Breast epithelium (tissue), 4 donors: Measurements from ENCODE around the gene ATG7. TPM values are rescaled to one million over a fixed set of nuclear protein-coding genes. Genes with fewer than 3 reads are reported as not detected.

ENCODE experiments used
- DNase-seq, 2 donors: peaks; one replicate each; pipeline ENCODE4 v3.0.0-alpha.2; 2019; ENCODE audit warnings: low spot score in 2 of 2
- H3K27ac ChIP-seq, 2 donors: fragments of 200-600 bp; sonication (generic) in 1 of 2; one replicate each; pipeline ENCODE4 v1.5.1; 2016 to 2019; ENCODE audit warnings: mild to moderate bottlenecking in 1 of 2
- H3K27me3 ChIP-seq, 2 donors: fragments of 200-600 bp; sonication (generic) in 1 of 2; one replicate each; pipeline versions ENCODE4 v1.5.1 to v1.6.0; 2017 to 2019; ENCODE audit warnings: control low read depth in 1 of 2, mild to moderate bottlenecking in 1 of 2
- H3K36me3 ChIP-seq: fragments of 200-600 bp; one replicate; pipeline ENCODE4 v1.5.1; 2019
- H3K4me1 ChIP-seq, 2 donors: fragments of 200-600 bp; sonication (generic); one replicate each; pipeline ENCODE4 v1.5.1; 2016 to 2019; ENCODE audit warnings: control low read depth in 1 of 2
- H3K4me3 ChIP-seq, 3 donors: fragments of 200-600 bp; sonication (generic); 1 replicate in 2 of 3; 2 replicates in 1 of 3; pipeline ENCODE4 v1.5.1; 2016 to 2019; ENCODE audit warnings: mild to moderate bottlenecking in 3 of 3, moderate library complexity in 2 of 3
- H3K9me3 ChIP-seq, 2 donors: fragments of 200-600 bp; sonication (generic) in 1 of 2; one replicate each; pipeline ENCODE4 v1.5.1; 2016 to 2019; ENCODE audit warnings: control low read depth in 1 of 2
- POLR2A ChIP-seq: fragments of 450-650 bp; IDR thresholded peaks from one replicate; pipeline ENCODE4 v1.6.1; 2016; ENCODE audit warnings: antibody characterized with exemption, mild to moderate bottlenecking, moderate library complexity
- POLR2AphosphoS5 ChIP-seq, 3 donors: sonication (generic); formaldehyde crosslinking; IDR thresholded peaks; one replicate each; pipeline ENCODE4 v1.6.1; 2017; ENCODE audit warnings: antibody characterized with exemption in 3 of 3
- intact Hi-C: fragments of 100-400 bp; cut with DNase I; formaldehyde crosslinking; loops from one replicate; pipeline ENCODE4 v1.15.1; 2023; ENCODE audit warnings: low total_unique reads
- total RNA-seq, 3 donors: library from RNA; depleted of rRNA; stranded (reverse); fragments of >200 nt; gene quantifications; one replicate each; pipeline ENCODE4 v1.1.0, GENCODE V29; 2016
- TF ChIP-seq, protein P1 (sequence below), 3 donors: fragments of 450-650 bp; IDR thresholded peaks; one replicate each; pipeline ENCODE4 v1.5.1; 2016 to 2017; ENCODE audit warnings: antibody characterized with exemption in 3 of 3, mild to moderate bottlenecking in 3 of 3, moderate library complexity in 3 of 3

Gene ATG7
- total RNA-seq, 3 donors from 2014 or later = 64.9 to 81.9 (median 75.5) TPM

GRCh38 chr3:11584570-11584969, 312.4 kb downstream of the ATG7 start:
- TF ChIP-seq POLR2A = no peak
- TF ChIP-seq, protein P1, sequence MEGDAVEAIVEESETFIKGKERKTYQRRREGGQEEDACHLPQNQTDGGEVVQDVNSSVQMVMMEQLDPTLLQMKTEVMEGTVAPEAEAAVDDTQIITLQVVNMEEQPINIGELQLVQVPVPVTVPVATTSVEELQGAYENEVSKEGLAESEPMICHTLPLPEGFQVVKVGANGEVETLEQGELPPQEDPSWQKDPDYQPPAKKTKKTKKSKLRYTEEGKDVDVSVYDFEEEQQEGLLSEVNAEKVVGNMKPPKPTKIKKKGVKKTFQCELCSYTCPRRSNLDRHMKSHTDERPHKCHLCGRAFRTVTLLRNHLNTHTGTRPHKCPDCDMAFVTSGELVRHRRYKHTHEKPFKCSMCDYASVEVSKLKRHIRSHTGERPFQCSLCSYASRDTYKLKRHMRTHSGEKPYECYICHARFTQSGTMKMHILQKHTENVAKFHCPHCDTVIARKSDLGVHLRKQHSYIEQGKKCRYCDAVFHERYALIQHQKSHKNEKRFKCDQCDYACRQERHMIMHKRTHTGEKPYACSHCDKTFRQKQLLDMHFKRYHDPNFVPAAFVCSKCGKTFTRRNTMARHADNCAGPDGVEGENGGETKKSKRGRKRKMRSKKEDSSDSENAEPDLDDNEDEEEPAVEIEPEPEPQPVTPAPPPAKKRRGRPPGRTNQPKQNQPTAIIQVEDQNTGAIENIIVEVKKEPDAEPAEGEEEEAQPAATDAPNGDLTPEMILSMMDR (IDR thresholded peaks at IDR 0.05) = no peak
- TF ChIP-seq POLR2AphosphoS5 (IDR thresholded peaks at IDR 0.05) = no peak
- Histone ChIP-seq H3K27ac (no peak overlapping the region), H3K4me3 (no peak overlapping the region), H3K36me3 (no peaks in the 10 kb centered on the region), H3K27me3 (no peaks in the 10 kb centered on the region), H3K9me3 (no peaks in the 10 kb centered on the region), H3K4me1 (peaks cover 0 to 30% of the 10 kb centered on the region in 2 donors)
- intact Hi-C loops = no loop called here
- DNase-seq = no peak

DNA sequence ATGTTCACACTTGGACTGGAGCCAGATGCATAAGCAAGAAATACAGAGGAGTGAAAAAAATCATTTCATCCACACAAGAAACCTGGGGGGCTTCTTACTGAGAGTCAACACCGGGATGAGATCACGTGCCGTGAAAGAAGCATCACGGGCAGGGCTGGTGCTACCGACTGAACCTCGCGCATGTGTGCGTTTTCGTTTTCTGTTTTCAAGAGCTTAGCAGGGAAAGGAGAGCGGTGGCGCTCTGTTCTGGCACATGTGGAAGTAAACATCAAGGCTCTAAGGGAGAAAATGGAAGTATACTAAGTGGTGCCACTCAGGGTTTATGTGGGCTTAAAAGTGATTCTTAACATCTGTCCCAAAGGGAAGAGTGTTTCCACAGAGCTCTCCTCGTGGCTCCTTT, 315.6 kb downstream of the ATG7 start:
- no peaks in the 10 kb centered on the region for H3K36me3 ChIP-seq
- H3K27me3 ChIP-seq = no peaks in the 10 kb centered on the region
- intact Hi-C loops = no loop called here
- no peak overlapping the region for H3K4me3 ChIP-seq
- peak overlapping the region; percentile 86 for H3K27ac ChIP-seq
- DNase-seq = no peak
- no peaks in the 10 kb centered on the region for H3K9me3 ChIP-seq
- no peak for TF ChIP-seq POLR2AphosphoS5 (IDR thresholded peaks at IDR 0.05)
- TF ChIP-seq, protein P1 (IDR thresholded peaks at IDR 0.05) = no peak
- TF ChIP-seq POLR2A = no peak
- peaks cover 6 to 34% of the 10 kb centered on the region in 2 donors for H3K4me1 ChIP-seq

GRCh38 chr3:11588338-11588737, 316.1 kb downstream of the ATG7 start:
- TF ChIP-seq POLR2A (no peak), POLR2AphosphoS5 (IDR thresholded peaks at IDR 0.05) (no peak)
- TF ChIP-seq, protein P1 (IDR thresholded peaks at IDR 0.05) = no peak
- intact Hi-C loops = no loop called here
- no peaks in the 10 kb centered on the region for H3K27me3 ChIP-seq
- no peaks in the 10 kb centered on the region for H3K9me3 ChIP-seq
- peaks cover 6 to 39% of the 10 kb centered on the region in 2 donors for H3K4me1 ChIP-seq
- no peak overlapping the region for H3K4me3 ChIP-seq
- H3K36me3 ChIP-seq = no peaks in the 10 kb centered on the region
- peak overlapping the region; percentile 86 for H3K27ac ChIP-seq
- DNase-seq = no peak

GRCh38 chr3:11588755-11589154, 316.6 kb downstream of the ATG7 start:
- Histone ChIP-seq H3K4me3 (no peak overlapping the region), H3K27ac (peak overlapping the region; percentile 86), H3K9me3 (no peaks in the 10 kb centered on the region), H3K36me3 (no peaks in the 10 kb centered on the region), H3K4me1 (peaks cover 6 to 43% of the 10 kb centered on the region in 2 donors), H3K27me3 (no peaks in the 10 kb centered on the region)
- no peak for DNase-seq
- TF ChIP-seq, protein P1 (IDR thresholded peaks at IDR 0.05) = no peak
- TF ChIP-seq POLR2A = no peak
- no peak for TF ChIP-seq POLR2AphosphoS5 (IDR thresholded peaks at IDR 0.05)
- intact Hi-C loops = no loop called here

DNA sequence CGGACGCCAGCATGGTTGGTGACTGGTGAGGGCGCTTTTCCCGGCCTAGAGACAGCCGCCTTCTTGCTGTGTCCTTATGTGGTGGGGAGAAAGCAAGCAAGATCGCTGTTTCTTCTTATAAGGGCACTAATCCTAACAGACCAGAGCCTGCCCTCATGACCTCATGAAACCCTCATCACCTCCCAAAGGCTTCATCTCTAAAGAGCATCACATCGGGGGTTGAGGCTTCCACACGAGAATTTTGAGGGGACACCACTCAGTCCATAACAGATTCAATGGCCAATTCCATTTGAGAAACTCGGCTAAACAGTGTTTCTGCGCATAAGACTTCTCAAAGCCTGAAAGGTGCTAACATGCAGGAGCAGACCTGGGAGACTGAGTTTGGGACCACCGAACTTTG, 317.5 kb downstream of the ATG7 start:
- Histone ChIP-seq H3K27me3 (no peaks in the 10 kb centered on the region), H3K4me3 (no peak overlapping the region), H3K9me3 (no peaks in the 10 kb centered on the region), H3K27ac (peak overlapping the region; percentile 86), H3K36me3 (no peaks in the 10 kb centered on the region), H3K4me1 (peaks cover 6 to 46% of the 10 kb centered on the region in 2 donors)
- TF ChIP-seq POLR2AphosphoS5 (IDR thresholded peaks at IDR 0.05) (no peak), POLR2A (no peak)
- TF ChIP-seq, protein P1 (IDR thresholded peaks at IDR 0.05) = no peak
- no peak for DNase-seq
- intact Hi-C loops = no loop called here
